Fibroblast of villous mesenchyme (primary cell): ENCODE data around the gene DNAJC27. TPM values are rescaled to one million over a fixed set of nuclear protein-coding genes. Genes with fewer than 3 reads are reported as not detected.
A peak's percentile ranks its signal among the peaks of the same experiment; 100 is the strongest.

ENCODE experiments used
- DNase-seq: peaks from one replicate; pipeline ENCODE4 v3.0.0-alpha.2; 2010; ENCODE audit warnings: low read depth
- H3K4me3 ChIP-seq: 2 replicates; pipeline ENCODE4 v1.5.1; 2011; ENCODE audit warnings: low read depth, mild to moderate bottlenecking, low read length
- CTCF ChIP-seq: IDR thresholded peaks from 2 replicates; pipeline ENCODE4 v1.5.1; 2012; ENCODE audit warnings: low read depth, mild to moderate bottlenecking, low read length; ENCODE audit not compliant: insufficient read depth
- small RNA-seq: library from RNA; depleted of rRNA; stranded (forward); fragments of <200 nt; gene quantifications from one replicate; pipeline ENCODE3, GENCODE V24; 2012
- total RNA-seq: library from RNA; depleted of rRNA; stranded (reverse); fragments of >200 nt; gene quantifications from 2 replicates; pipeline ENCODE4 v1.2.3, GENCODE V29; 2012

DNAJC27 gene
- total RNA-seq, 1 donor: 5.2 TPM

- DNase-seq: no peak
- H3K4me3 ChIP-seq: no peak overlapping the region
- TF ChIP-seq CTCF: no peak
These were observed 68.3 kb downstream of the DNAJC27 start for GRCh38 chr2:24903161-24904103.

DNA sequence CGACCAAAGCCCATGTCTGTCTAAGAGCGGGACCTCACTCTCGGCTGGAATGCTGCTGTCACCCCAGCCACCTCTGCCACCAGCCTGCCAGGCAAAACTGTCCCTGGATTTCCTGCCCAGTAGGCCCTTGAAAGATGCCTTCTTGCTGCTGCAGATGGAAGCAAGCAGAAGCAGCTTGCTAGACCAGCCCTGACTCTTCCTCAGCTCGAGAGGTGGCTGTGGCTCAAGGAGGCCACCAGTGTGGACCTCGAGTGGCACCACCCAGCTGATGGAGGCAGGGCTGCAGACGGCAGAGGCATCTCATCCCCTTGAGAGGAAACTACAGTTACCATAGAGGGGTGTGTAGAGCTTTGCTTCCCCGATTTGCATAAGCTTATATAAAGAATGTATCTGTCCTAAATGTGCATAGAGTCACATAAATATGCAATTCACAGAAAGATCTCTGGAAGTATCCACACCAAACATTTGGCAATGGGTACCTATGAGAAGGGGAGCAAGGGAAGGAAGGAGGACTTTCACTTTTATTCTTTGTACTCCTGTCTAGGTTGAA lies 72.3 kb downstream of the DNAJC27 start:
- DNase-seq: no peak
- TF ChIP-seq CTCF: no peak
- no peak overlapping the region for H3K4me3 ChIP-seq

DNA sequence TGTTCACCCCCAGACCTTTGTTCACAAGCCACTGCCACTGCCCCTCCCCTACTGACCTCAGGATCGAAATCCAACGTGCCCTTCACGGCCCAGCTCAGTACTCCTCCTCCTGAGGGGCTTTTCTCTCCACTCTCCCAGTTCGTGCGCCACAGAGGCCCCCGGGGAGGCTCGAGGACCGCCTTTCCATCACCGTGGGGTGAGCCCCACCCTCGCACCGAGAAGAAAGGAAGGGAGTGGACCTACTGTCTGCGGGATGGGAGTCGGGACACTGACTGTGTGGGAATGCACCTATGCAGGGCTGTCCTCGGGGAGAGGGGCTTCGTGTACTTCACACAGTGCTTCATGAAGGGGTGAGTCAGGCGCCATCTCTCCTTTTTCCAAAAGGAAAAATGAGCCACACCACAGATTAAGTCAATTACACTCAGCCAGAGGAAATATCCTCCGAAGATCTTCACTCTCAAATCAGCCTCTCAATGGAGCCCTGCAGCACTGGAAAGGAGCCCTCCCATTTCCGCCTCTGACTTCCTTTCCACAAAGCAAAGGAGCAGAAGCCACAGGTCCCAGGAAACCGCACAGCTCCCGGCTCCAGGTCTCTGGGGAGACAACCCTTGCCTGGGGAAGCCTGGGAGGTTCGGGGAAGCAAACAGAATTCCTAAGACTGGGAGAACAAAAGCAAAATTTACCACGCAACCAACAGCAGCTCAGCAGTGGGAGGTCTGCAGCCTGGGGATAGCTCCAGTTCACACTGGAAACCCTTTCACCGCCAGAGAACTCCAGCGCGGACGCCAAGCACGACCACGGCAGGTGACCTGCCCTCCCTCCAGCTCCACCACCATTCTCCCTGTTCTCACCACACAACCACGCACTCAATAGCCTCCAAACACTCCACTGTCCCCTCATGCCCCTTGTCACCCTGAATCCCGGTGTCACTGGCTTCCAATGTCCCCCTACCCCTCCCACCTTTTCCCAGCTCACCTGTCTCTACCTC lies 73.3 kb downstream of the DNAJC27 start:
- TF ChIP-seq CTCF: no peak
- no peak overlapping the region for H3K4me3 ChIP-seq
- no peak for DNase-seq

DNA sequence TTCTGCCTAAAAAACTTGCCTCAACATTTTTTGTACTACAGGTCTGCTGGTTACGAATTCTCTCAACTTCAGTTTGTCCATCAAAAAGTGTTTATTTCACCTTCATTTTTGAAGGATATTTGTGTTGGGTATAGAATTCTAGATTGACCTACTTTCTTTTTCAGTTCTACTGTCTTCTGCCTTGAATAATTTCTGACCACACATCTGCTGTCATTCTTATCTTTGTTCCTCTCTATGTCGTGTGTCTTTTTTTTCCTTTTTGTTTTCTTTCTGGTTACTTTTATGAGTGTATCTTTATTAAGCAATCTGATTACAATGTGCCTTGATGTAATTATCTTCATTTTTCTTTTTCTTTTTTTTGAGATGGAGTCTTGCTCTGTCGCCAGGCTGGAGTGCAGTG lies 77.0 kb downstream of the DNAJC27 start:
- DNase-seq: no peak
- TF ChIP-seq CTCF: no peak

GRCh38 chr2:24893934-24894333 lies 77.8 kb downstream of the DNAJC27 start:
- no peak for TF ChIP-seq CTCF
- DNase-seq: peak; percentile 54
- no peak overlapping the region for H3K4me3 ChIP-seq

More for the DNA sequence above, 77.0 kb downstream of the DNAJC27 start:
- H3K4me3 ChIP-seq: no peak overlapping the region

Small RNAs within 50 kb of the gene (small RNA-seq; reads per million reads assigned to genes)
- not detected for gene AC013267.1
- not detected for gene RF00016
- gene RF00019: not detected

Other genes starting within 250 kb of the DNAJC27 start
- gene PTRHD1, start 178.6 kb downstream of the DNAJC27 start, total RNA-seq: 15.1 and 27.4 TPM in 2 replicates
- gene CENPO, start 178.5 kb downstream of the DNAJC27 start, total RNA-seq: 19.6 and 26.3 TPM in 2 replicates
- gene ADCY3, start 51.7 kb downstream of the DNAJC27 start, total RNA-seq: 39.0 and 43.2 TPM in 2 replicates
- under 0.01 TPM in 2 replicates for gene EFR3B, start 70.1 kb upstream of the DNAJC27 start, total RNA-seq
- gene POMC, start 196.6 kb upstream of the DNAJC27 start, total RNA-seq: 0.32 TPM in 1 of 2 replicates, not detected in the other